Measurements from ENCODE around the gene SHISA9.

GRCh38 chr16:12876778-12877177 is 24.6 kb upstream of the SHISA9 start:
- TF ChIP-seq EZH2 (IDR thresholded peaks at IDR 0.05; ENCODE audit: borderline replicate concordance): no peak
- TF ChIP-seq CTCF (IDR thresholded peaks at IDR 0.05; ENCODE audit: poor library complexity): no peak
- TF ChIP-seq EZH2phosphoT487 (IDR thresholded peaks at IDR 0.05; ENCODE audit: low read depth, severe bottlenecking, unreplicated experiment): no peak

All from hepatocyte (in vitro differentiated cells).